Loucy (cell line): Measurements from ENCODE around the gene CHST6.

Source experiments
- EZH2phosphoT487 ChIP-seq: fragments of 200-600 bp; IDR thresholded peaks from 2 replicates; pipeline ENCODE4 v1.6.1; 2018; ENCODE audit warnings: antibody characterized with exemption, mild to moderate bottlenecking, moderate library complexity, borderline replicate concordance
- TF ChIP-seq, protein P1 (sequence below): fragments of 200-600 bp; sonication (generic); conservative IDR thresholded peaks from 2 replicates; pipeline ENCODE4 v1.5.1; 2014; ENCODE audit warnings: mild to moderate bottlenecking, antibody characterized with exemption, low read length

DNA sequence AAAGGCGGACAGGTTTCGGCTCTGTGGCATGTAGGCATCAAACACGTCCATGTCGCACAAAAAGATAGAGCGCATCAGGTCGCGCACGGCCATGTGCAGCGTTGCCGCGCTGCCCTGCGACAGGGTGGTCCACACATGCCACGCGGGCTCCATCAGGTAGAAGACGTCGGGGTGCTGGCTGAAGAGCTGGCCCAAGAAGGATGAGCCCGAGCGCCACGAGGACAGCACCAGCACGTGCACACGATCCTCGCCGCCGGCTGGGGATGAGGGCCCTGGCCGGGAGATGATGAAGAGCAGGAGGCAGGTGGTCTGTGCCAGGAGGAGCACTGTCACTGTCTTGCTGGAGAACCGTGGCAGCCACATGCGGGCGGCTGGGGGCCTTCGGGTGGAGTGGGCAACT lies 34.7 kb upstream of the CHST6 start:
- TF ChIP-seq, protein P1, sequence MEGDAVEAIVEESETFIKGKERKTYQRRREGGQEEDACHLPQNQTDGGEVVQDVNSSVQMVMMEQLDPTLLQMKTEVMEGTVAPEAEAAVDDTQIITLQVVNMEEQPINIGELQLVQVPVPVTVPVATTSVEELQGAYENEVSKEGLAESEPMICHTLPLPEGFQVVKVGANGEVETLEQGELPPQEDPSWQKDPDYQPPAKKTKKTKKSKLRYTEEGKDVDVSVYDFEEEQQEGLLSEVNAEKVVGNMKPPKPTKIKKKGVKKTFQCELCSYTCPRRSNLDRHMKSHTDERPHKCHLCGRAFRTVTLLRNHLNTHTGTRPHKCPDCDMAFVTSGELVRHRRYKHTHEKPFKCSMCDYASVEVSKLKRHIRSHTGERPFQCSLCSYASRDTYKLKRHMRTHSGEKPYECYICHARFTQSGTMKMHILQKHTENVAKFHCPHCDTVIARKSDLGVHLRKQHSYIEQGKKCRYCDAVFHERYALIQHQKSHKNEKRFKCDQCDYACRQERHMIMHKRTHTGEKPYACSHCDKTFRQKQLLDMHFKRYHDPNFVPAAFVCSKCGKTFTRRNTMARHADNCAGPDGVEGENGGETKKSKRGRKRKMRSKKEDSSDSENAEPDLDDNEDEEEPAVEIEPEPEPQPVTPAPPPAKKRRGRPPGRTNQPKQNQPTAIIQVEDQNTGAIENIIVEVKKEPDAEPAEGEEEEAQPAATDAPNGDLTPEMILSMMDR: no peak
- TF ChIP-seq EZH2phosphoT487: no peak
